ENCODE results near the gene STRIP2. TPM values are rescaled to one million over a fixed set of nuclear protein-coding genes. Genes with fewer than 3 reads are reported as not detected.

Gene STRIP2
- total and polyA plus RNA-seq, 2 donors (not counting 1 experiment from before 2014, with no cell fraction given), result 0.21 to 0.79 TPM

GRCh38 chr7:129438281-129438838 lies 4.1 kb downstream of the STRIP2 start:
- no peak overlapping the region for H2AFZ ChIP-seq (ENCODE audit: insufficient read depth, low read depth, low read length, poor library complexity, severe bottlenecking)
- no peak overlapping the region for H3K4me2 ChIP-seq (replicated peaks; ENCODE audit: low read depth, low read length, poor library complexity, severe bottlenecking)
- Mint-ChIP-seq H3K4me1 (peaks cover 15% of the 10 kb centered on the region), H3K4me3 (no peak overlapping the region), H3K27me3 (peaks cover 19% of the 10 kb centered on the region), H3K27ac (no peak overlapping the region), H3K9me3 (ENCODE audit: insufficient read depth) (no peaks in the 10 kb centered on the region)
- ATAC-seq (ENCODE audit: low read depth) (no peak), DNase-seq (no peak)
- no peaks in the 10 kb centered on the region for H3K36me3 ChIP-seq (replicated peaks in 1 of 2; ENCODE audit: control extremely low read depth in 1 of 2, control insufficient read depth in 1 of 2, extremely low read depth in 1 of 2, insufficient read depth in 2 of 2, low read length in 1 of 2)
- no peaks in the 10 kb centered on the region for H3K79me2 ChIP-seq (ENCODE audit: control insufficient read depth, insufficient read depth, low read length)
- 100% methylated on average over 3 of the region's 6 CpGs for WGBS (ENCODE audit: insufficient coverage)
- H3K4me1 ChIP-seq (ENCODE audit: control insufficient read depth in 2 of 2, insufficient read depth in 2 of 2, low read length in 2 of 2), result peaks cover 13 to 15% of the 10 kb centered on the region in 2 donors
- H3K9me3 ChIP-seq (ENCODE audit: control extremely low read depth in 1 of 3, control insufficient read depth in 2 of 3, insufficient read depth in 1 of 3, low read length in 2 of 3), result peaks cover 0 to 1% (median 0%) of the 10 kb centered on the region in 3 donors
- intact Hi-C loops (cut with micrococcal nuclease), result loop anchor here (5.0 kb wide), 1 partner anchor 34 kb away; no protein-coding TSS in a partner anchor
- no peak overlapping the region for H3K4me3 ChIP-seq (ENCODE audit: control extremely low read depth in 1 of 5, extremely low read depth in 1 of 5, insufficient read depth in 1 of 5, low read depth in 2 of 5, low read length in 4 of 5)
- POLR2A ChIA-PET, result no interaction called here
- CTCF ChIA-PET, result no interaction called here
- H4K20me1 ChIP-seq (ENCODE audit: control insufficient read depth, insufficient read depth, low read length, poor library complexity, severe bottlenecking), result no peaks in the 10 kb centered on the region
- no peak overlapping the region for H3K27ac ChIP-seq (ENCODE audit: low read length in 2 of 2)
- H3K9ac ChIP-seq (ENCODE audit: low read length), result no peak overlapping the region
- TF ChIP-seq, protein P1, sequence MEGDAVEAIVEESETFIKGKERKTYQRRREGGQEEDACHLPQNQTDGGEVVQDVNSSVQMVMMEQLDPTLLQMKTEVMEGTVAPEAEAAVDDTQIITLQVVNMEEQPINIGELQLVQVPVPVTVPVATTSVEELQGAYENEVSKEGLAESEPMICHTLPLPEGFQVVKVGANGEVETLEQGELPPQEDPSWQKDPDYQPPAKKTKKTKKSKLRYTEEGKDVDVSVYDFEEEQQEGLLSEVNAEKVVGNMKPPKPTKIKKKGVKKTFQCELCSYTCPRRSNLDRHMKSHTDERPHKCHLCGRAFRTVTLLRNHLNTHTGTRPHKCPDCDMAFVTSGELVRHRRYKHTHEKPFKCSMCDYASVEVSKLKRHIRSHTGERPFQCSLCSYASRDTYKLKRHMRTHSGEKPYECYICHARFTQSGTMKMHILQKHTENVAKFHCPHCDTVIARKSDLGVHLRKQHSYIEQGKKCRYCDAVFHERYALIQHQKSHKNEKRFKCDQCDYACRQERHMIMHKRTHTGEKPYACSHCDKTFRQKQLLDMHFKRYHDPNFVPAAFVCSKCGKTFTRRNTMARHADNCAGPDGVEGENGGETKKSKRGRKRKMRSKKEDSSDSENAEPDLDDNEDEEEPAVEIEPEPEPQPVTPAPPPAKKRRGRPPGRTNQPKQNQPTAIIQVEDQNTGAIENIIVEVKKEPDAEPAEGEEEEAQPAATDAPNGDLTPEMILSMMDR (IDR thresholded peaks at IDR 0.05), result no peak
- no peak for TF ChIP-seq EZH2 (IDR thresholded peaks at IDR 0.05; ENCODE audit: borderline replicate concordance, insufficient read depth, low read depth, low read length, poor library complexity, severe bottlenecking)
- H3K27me3 ChIP-seq (replicated peaks in 1 of 4; ENCODE audit: control extremely low read depth in 1 of 4, control insufficient read depth in 3 of 4, insufficient read depth in 4 of 4, low read length in 3 of 4), result peaks cover 0 to 23% (median 16%) of the 10 kb centered on the region in 4 experiments

- TF ChIP-seq, protein P1 (IDR thresholded peaks at IDR 0.05), result no peak
- TF ChIP-seq EZH2 (IDR thresholded peaks at IDR 0.05; ENCODE audit: borderline replicate concordance, insufficient read depth, low read depth, low read length, poor library complexity, severe bottlenecking), result no peak
- no peak overlapping the region for H3K4me2 ChIP-seq (replicated peaks; ENCODE audit: low read depth, low read length, poor library complexity, severe bottlenecking)
- no peak overlapping the region for H3K27ac Mint-ChIP-seq
- DNase-seq (no peak), ATAC-seq (ENCODE audit: low read depth) (no peak)
- H3K36me3 ChIP-seq (replicated peaks in 1 of 2; ENCODE audit: control extremely low read depth in 1 of 2, control insufficient read depth in 1 of 2, extremely low read depth in 1 of 2, insufficient read depth in 2 of 2, low read length in 1 of 2), result no peaks in the 10 kb centered on the region
- peaks cover 17% of the 10 kb centered on the region for H3K27me3 Mint-ChIP-seq
- H3K79me2 ChIP-seq (ENCODE audit: control insufficient read depth, insufficient read depth, low read length), result no peaks in the 10 kb centered on the region
- peaks cover 0 to 1% (median 0%) of the 10 kb centered on the region in 3 donors for H3K9me3 ChIP-seq (ENCODE audit: control extremely low read depth in 1 of 3, control insufficient read depth in 2 of 3, insufficient read depth in 1 of 3, low read length in 2 of 3)
- peaks cover 0 to 20% (median 14%) of the 10 kb centered on the region in 4 experiments for H3K27me3 ChIP-seq (replicated peaks in 1 of 4; ENCODE audit: control extremely low read depth in 1 of 4, control insufficient read depth in 3 of 4, insufficient read depth in 4 of 4, low read length in 3 of 4)
- H3K9me3 Mint-ChIP-seq (ENCODE audit: insufficient read depth), result no peaks in the 10 kb centered on the region
- peaks cover 9% of the 10 kb centered on the region for H3K4me1 Mint-ChIP-seq
- H3K27ac ChIP-seq (ENCODE audit: low read length in 2 of 2), result no peak overlapping the region
- ChIA-PET POLR2A (no interaction called here), CTCF (interaction anchor here (0.7 kb wide), 1 partner anchor 91 kb away, joined by 3 read pairs; no protein-coding TSS in a partner anchor)
- H3K9ac ChIP-seq (ENCODE audit: low read length), result no peak overlapping the region
- intact Hi-C loops (cut with micrococcal nuclease), result loop anchor here (5.0 kb wide), 1 partner anchor 33 kb away; no protein-coding TSS in a partner anchor
- no peak overlapping the region for H3K4me3 ChIP-seq (ENCODE audit: control extremely low read depth in 1 of 5, extremely low read depth in 1 of 5, insufficient read depth in 1 of 5, low read depth in 2 of 5, low read length in 4 of 5)
- H3K4me1 ChIP-seq (ENCODE audit: control insufficient read depth in 2 of 2, insufficient read depth in 2 of 2, low read length in 2 of 2), result peaks cover 9 to 10% of the 10 kb centered on the region in 2 donors
- 60% methylated on average over 1 of the region's 5 CpGs for WGBS (ENCODE audit: insufficient coverage)
- no peak overlapping the region for H2AFZ ChIP-seq (ENCODE audit: insufficient read depth, low read depth, low read length, poor library complexity, severe bottlenecking)
- H3K4me3 Mint-ChIP-seq, result no peak overlapping the region
- H4K20me1 ChIP-seq (ENCODE audit: control insufficient read depth, insufficient read depth, low read length, poor library complexity, severe bottlenecking), result no peaks in the 10 kb centered on the region
These were observed 4.8 kb downstream of the STRIP2 start for GRCh38 chr7:129438839-129439651.
